Activated CD8-positive, alpha-beta memory T cell treated with anti-CD3 and anti-CD28 coated beads for 24 hours (primary cell): ENCODE data around the gene STK35.

Experiments
- DNase-seq: peaks from one replicate; pipeline ENCODE4 v3.0.0-alpha.2; 2020

Gene STK35

GRCh38 chr20:2137552-2138201, 36.0 kb downstream of the STK35 start:
- DNase-seq: no peak

DNA sequence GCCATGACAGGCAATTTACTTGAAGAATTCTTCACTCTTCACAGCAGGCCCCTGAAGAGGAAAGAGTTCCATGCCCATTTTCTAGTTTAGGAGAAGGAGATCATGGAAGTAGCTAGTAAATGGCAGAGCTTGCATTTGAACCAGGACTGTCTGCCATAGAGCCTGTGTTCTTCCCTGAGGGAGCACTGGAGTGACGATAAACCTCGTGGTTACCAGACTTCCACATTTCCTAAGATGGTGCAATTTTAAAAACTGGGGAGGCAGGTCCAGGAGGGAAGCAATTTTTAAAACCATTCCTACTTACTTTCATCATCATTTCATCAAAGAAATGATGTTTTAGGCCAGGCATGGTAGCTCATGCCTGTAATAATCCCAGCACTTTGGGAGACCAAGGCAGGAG, 36.8 kb downstream of the STK35 start:
- no peak for DNase-seq

- DNase-seq: no peak
Observed at GRCh38 chr20:2139250-2139649, 37.6 kb downstream of the STK35 start.

DNA sequence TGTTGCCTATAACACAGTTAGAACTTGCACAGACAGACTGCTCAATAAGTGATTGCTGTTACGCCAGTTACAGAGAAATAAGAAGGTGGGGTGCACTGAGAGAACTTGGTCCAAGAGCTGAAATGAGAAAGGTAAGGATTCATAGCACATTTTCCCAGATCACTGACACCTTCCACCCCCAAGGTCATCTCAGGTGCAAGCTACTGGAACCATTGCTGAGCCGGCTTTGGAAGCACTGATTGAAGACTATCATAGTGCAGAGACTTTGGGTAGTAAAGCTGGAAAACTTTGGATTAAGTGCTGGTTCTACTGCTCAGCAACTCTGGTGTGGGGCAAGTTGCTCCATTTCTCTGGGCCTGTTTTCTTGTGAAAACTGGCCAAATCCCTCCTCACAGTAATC, 38.1 kb downstream of the STK35 start:
- DNase-seq: no peak

DNA sequence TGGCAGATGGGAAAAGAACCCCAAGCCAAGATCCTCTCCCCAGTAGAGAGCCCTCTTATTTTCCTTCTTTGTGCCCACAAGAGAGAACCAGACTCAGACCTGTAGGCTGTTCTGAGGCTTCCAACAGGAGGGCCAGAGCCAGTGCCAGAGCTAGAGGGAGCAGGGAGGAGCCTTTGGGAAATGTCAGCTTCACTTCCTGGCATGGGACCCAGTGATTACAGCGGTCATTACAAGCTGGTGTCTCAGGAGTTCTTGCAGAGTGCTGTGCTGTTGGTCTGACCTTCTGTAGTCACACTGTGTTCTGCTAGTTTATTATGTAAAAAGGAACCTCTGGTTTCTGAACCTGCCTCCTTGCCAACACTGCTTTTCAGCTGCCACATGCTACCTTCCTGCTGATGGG, 38.9 kb downstream of the STK35 start:
- no peak for DNase-seq

DNA sequence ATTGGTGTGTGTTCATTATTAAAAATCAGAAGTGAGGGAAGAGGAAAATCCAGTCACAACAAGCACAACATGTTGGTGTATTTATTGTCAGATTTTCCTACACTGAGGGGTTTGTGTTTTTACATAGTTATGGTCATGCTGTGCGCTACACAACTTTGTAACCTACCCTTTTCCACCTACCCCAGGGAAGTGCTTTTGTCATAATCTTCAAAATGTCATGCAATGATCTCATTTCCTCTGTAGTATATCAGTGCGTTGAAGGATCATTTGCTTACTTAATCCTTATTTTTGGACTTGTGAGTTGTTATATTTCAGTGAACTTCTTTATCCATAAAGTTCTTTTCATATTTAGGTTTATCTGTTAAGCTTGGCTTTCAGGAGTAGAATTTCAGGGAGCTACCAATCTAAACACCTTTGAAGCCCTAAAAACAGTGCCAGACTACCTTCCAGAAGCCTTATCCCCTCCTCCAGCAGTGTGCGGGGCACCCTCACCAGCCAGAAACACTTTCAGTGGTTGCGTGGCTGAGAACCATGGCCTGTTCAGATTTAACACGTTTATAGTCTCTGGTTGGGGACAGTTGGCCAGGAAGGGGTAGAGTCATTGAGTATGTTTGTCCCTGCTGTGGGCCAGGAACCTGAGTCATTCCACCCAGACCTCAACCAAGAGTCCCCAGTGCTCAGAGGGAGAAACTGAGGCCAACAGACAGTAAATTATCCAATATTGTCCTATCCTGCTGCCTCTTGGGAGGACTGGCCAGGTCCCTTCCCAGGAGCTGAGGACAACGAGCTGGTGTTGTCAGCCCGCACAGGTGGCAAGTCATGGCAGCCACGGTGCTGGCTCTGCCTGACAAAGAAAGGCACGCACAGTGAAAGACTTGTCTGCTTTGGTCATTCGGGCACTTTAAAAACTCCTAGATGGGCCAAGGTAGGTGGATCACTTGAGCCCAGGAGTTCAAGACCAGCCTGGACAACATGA, 40.3 kb downstream of the STK35 start:
- DNase-seq: no peak

- no peak for DNase-seq
Observed at GRCh38 chr20:2142649-2143048, 41.0 kb downstream of the STK35 start.

- DNase-seq: no peak
Observed at GRCh38 chr20:2143594-2143993, 42.0 kb downstream of the STK35 start.

DNA sequence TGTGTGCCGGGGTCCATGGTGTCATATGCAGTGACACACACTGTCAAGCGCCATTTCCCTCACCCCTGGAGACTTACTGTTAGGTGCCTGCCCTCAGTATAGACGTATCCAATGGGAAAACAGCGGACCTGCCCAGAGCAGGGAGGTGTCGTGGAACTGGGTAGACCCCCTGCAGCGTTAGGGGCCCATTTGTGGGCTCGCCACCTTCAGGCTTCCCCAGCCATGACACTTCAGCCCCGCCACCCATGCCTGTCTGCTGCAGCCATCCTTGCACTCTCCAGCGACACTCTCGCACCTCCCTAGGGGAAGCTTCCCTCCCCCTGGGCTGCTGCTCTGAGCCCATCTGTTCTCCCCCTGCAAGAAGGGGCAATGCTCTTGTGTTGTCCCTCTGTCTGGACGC, 43.2 kb downstream of the STK35 start:
- no peak for DNase-seq

- no peak for DNase-seq
Observed at GRCh38 chr20:2145376-2145775, 43.7 kb downstream of the STK35 start.

DNA sequence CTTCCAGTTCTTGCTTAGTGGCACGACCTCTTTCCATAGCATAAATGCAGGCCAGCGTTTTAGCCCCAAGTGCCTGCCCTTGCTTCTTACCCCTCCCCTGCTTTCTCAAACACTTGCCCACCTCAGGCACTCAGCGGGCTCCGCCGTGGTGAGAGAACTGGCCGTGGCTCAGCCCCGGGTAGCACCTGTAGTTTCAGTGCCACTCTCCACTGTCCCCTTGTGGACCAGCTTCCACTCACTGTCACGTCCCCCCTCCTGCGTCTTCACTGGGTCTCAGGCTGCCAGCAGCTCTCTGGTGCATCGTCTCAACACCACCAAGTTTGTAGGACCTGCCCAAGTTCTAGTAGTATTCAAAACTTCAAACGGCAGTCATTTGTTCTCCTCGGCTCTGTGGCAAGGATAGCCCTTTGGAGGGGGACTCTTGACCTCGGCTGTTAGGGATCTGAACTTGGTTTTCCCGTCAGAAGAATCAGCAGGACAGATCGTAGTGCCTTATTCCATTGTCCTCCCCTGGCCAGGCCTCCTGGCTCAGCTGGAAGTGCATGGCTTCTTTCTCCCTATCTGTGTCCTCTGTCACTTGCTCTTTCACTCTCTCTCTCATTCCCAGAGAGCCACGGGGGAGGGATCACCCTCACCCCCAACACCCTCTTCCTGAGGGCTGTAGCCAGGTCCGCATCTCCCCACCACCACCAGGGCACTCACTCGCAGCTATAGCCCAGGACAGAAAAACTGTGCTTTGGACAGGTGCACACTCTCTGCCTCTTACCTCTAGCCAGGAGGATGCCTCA, 44.6 kb downstream of the STK35 start:
- no peak for DNase-seq

DNA sequence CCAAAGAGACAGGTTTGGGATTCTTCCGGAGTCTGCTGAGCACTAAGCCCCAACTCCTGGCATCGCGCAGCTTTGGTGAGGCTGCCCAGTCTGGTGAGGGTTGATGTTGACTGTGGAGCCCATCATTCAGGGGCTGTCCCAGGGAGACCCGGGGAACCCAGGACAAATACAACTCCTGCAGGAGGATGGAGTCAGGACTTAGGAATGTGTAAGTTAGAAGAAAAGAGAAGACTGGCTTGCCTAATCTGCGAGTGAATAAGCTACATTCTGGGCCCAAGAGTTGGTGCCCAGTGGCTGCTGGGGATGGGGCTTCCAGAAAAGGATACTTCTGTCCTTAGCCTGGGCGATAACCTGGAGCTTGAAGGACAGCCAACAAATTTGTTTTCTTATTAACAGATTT, 47.9 kb downstream of the STK35 start:
- no peak for DNase-seq

- no peak for DNase-seq
Observed at GRCh38 chr20:2150660-2151059, 49.0 kb downstream of the STK35 start.

DNA sequence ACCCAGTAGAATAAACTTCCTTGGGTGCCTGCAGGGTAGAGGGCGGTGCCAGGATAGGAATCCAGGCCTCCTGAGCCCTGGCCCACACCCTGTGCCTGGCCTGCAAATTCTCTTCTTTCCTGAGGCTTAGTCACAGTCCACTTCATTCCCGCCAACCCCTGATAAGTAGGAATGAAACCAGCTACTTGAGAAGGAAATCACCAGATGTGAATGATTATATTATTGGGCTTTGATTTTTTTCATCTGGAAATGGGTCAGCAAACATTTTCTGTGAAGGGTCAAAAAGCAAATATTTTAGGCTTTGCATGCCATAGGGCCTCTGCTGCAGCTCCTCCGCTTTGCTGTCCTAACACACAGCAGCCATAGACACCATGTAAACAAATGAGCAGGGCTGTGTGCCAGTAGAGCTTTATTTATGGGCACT, 50.2 kb downstream of the STK35 start:
- DNase-seq: no peak

- no peak for DNase-seq
Observed at GRCh38 chr20:2152317-2152716, 50.7 kb downstream of the STK35 start.

GRCh38 chr20:2153326-2153725, 51.7 kb downstream of the STK35 start:
- no peak for DNase-seq

DNA sequence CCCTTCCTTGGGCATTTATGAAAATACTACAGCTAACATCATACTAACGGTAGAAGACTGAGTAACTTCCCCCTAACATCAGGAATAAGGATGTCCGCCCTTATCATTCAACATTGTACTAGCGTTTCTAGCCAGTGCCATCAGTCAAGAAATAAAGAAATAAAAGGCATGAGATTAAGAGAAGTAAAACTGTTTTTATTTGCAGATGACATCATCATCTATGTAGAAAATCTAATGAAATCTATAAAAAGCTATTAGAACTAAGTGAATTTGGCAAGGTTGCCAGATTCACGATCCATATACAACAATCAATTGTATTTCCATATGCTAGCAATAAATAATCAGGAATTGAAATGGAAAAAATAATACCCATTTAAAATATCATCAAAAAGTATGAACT, 54.6 kb downstream of the STK35 start:
- DNase-seq: no peak

- no peak for DNase-seq
Observed at GRCh38 chr20:2156666-2157624, 55.3 kb downstream of the STK35 start.

GRCh38 chr20:2162125-2162822, 60.6 kb downstream of the STK35 start:
- DNase-seq: no peak

DNA sequence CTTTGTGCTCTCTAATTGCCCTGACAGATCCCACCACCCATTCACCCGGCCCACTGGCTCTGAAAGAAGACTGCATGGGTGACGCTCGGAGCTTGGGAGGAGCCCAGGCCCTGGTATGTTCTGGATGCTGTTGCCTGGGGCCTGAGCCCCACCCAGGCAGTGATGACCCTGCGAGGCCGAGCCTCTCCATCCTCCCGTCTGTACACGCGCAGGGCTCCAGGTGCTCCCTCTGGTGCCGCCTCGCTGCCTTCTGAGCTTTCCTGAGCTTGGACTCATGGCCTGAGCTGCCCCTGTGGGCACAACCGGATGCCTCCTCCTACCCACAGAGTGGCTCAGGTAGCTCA, 61.2 kb downstream of the STK35 start:
- DNase-seq: no peak

DNA sequence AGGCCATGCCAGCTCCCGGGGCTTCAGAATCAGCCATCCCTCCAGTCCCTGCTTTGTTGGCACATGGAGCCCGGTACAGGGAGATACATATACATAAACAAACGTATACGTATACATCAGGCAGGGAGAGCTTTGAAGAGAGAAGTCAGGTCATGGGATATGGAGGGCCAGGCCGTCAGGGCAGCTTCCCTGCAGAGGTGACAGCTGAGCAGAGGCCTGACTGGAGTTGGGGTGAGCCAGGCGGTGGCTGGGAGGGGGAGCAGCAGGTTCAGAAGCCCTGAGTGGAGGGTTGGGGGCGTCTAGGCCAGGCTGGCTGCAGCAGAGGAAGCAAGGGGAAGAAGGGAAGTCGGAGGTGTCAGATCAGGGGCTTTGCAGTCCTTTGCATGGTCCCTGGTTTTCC, 61.7 kb downstream of the STK35 start:
- no peak for DNase-seq

DNA sequence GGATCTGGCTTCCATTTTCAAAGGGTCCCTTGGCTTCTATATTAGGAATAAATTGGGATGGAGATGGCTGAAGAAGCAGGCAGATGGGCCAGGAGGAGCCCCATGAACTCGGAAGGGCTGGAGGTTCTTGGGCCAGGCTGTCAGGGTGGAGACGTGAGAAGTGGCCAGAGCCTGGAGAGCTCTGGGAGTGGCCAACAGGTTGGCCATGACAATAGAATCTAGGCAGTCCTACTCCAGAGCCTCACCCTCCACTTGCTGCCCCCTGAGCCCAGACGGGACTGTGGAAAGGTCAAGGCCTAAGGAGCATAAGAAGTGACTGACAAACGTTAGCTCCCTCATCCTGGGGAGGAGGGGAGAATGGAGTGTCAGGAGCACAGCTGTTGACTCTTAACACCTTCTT, 62.1 kb downstream of the STK35 start:
- DNase-seq: no peak
